ENCODE measurements around the gene UBB. TPM values are rescaled to one million over a fixed set of nuclear protein-coding genes. Genes with fewer than 3 reads are reported as not detected.

The UBB gene
- total and polyA plus RNA-seq, 9 of the 15 experiments (the other 6 are each of a cell fraction or from before 2014, with no cell fraction given): 1,069 to 4,143 (median 1,696) TPM

GRCh38 chr17:16419074-16419928, 38.4 kb downstream of the UBB start (continued):
- peak; percentile 30 for TF ChIP-seq TAF1 (IDR thresholded peaks at IDR 0.05; ENCODE audit: control insufficient read depth, extremely low read depth, insufficient read depth, low read length, severe bottlenecking)
- TF ChIP-seq POLR2B (IDR thresholded peaks at IDR 0.05; ENCODE audit: low read depth, partially characterized antibody): peak; percentile 41
- TF ChIP-seq ZNF79 (CRISPR knock-in tag; IDR thresholded peaks at IDR 0.05; ENCODE audit: low read depth): peak; percentile 57; the same call in 1 of the 2 replicates
- no peak for TF ChIP-seq GATAD2A (IDR thresholded peaks at IDR 0.05)
- TF ChIP-seq HEY1 (CRISPR knock-in tag; IDR thresholded peaks at IDR 0.05; ENCODE audit: borderline replicate concordance): no peak
- TF ChIP-seq, protein P1, sequence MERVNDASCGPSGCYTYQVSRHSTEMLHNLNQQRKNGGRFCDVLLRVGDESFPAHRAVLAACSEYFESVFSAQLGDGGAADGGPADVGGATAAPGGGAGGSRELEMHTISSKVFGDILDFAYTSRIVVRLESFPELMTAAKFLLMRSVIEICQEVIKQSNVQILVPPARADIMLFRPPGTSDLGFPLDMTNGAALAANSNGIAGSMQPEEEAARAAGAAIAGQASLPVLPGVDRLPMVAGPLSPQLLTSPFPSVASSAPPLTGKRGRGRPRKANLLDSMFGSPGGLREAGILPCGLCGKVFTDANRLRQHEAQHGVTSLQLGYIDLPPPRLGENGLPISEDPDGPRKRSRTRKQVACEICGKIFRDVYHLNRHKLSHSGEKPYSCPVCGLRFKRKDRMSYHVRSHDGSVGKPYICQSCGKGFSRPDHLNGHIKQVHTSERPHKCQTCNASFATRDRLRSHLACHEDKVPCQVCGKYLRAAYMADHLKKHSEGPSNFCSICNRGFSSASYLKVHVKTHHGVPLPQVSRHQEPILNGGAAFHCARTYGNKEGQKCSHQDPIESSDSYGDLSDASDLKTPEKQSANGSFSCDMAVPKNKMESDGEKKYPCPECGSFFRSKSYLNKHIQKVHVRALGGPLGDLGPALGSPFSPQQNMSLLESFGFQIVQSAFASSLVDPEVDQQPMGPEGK (CRISPR knock-in tag; IDR thresholded peaks at IDR 0.05; ENCODE audit: borderline replicate concordance): no peak
- TF ChIP-seq, protein P2, sequence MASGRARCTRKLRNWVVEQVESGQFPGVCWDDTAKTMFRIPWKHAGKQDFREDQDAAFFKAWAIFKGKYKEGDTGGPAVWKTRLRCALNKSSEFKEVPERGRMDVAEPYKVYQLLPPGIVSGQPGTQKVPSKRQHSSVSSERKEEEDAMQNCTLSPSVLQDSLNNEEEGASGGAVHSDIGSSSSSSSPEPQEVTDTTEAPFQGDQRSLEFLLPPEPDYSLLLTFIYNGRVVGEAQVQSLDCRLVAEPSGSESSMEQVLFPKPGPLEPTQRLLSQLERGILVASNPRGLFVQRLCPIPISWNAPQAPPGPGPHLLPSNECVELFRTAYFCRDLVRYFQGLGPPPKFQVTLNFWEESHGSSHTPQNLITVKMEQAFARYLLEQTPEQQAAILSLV (tag; IDR thresholded peaks at IDR 0.05): no peak
- peak; percentile 21 for TF ChIP-seq E2F8 (IDR thresholded peaks at IDR 0.05; ENCODE audit: low read depth, partially characterized antibody)
- TF ChIP-seq ARID1B (IDR thresholded peaks at IDR 0.05): peak; percentile 89
- no peak for TF ChIP-seq ELK1 (CRISPR knock-in tag; IDR thresholded peaks at IDR 0.05)
- no peak for TF ChIP-seq ZNF174 (CRISPR knock-in tag; IDR thresholded peaks at IDR 0.05)
- TF ChIP-seq, protein P3, sequence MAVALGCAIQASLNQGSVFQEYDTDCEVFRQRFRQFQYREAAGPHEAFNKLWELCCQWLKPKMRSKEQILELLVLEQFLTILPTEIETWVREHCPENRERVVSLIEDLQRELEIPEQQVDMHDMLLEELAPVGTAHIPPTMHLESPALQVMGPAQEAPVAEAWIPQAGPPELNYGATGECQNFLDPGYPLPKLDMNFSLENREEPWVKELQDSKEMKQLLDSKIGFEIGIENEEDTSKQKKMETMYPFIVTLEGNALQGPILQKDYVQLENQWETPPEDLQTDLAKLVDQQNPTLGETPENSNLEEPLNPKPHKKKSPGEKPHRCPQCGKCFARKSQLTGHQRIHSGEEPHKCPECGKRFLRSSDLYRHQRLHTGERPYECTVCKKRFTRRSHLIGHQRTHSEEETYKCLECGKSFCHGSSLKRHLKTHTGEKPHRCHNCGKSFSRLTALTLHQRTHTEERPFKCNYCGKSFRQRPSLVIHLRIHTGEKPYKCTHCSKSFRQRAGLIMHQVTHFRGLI (CRISPR knock-in tag; IDR thresholded peaks at IDR 0.05): 0 out of 2 replicates have a peak, but pooled peaks have one; percentile 67
- no peak for TF ChIP-seq ESRRB (CRISPR knock-in tag; IDR thresholded peaks at IDR 0.05; ENCODE audit: borderline replicate concordance)
- no peak for TF ChIP-seq CSDE1 (IDR thresholded peaks at IDR 0.05)
- no peak for TF ChIP-seq ZNF780A (CRISPR knock-in tag; IDR thresholded peaks at IDR 0.05)
- TF ChIP-seq DPF2 (IDR thresholded peaks at IDR 0.05): peak; percentile 90
- TF ChIP-seq RBM17 (IDR thresholded peaks at IDR 0.05; ENCODE audit: borderline replicate concordance, low read depth, low read length): no peak
- TF ChIP-seq ATF7 (IDR thresholded peaks at IDR 0.05): peak; percentile 71
- TF ChIP-seq GATAD2B (IDR thresholded peaks at IDR 0.05; ENCODE audit: borderline replicate concordance): no peak
- TF ChIP-seq PTTG1 (tag; IDR thresholded peaks at IDR 0.05; ENCODE audit: low read depth): no peak

Data from K562 (cell line).